ENCODE data around the gene AP4M1.

- TF ChIP-seq CTCF (IDR thresholded peaks at IDR 0.05; ENCODE audit: low read length) (no peak), EZH2 (optimal IDR thresholded peaks at IDR 0.05; ENCODE audit: low read depth, low read length) (no peak), EZH2phosphoT487 (IDR thresholded peaks at IDR 0.05; ENCODE audit: low read length) (no peak)
Observed at GRCh38 chr7:100157334-100158228, 56.1 kb downstream of the AP4M1 start.

Data from MM.1S (cell line).